Activated CD4-positive, alpha-beta T cell treated with anti-CD3 and anti-CD28 coated beads, Interleukin-2, Interleukin-4, amounts not matched to agents 100 ng/mL and 50 ng/mL, durations not matched to agents 16 hours and 8 hours (primary cell): Measurements from ENCODE around the gene KIAA2012.
A peak's percentile ranks its signal among the peaks of the same experiment; 100 is the strongest.

Experiments used
- DNase-seq: peaks from one replicate; pipeline ENCODE4 v3.0.0-alpha.2; 2020; ENCODE audit warnings: low spot score

The KIAA2012 gene

DNA sequence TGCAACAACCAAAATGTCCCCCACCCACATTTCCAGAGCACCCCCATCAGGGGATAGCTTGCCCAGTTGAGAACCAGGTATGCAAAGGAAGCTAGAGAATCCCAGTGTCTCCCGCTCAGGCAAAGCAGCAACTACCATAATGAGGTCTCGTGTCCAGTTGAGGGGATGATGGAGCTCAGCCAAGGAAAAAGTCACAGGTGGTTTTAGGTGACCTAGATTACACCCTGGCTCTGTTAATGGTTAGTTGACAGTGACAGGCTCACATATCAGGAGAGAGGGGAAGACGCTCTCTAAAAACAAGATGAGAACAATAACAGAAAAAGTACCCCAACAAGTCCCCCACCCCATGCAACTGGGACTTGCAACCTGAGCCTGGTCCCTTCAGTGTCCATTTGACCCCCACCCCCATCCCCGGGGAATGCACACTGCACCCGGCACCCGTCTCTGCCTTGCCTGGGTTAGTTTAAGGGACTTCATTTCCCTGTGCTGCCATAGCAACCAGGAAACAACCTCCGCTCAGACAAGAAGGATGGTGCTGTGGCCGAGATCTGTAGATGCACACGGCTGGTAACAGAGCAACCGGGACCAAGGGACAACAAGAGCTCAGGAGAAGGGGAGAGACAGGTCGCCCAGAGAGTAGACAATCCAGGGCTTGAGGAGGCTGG lies at the start of gene KIAA2012:
KIAA2012 (plus strand) TSS at position 519 of the 665 bp plus-strand sequence. CDS start 373 bp downstream, outside the sequence.
- DNase-seq, result no peak

- DNase-seq, result no peak
Observed at GRCh38 chr2:202023904-202024266, 49.2 kb upstream of the KIAA2012 start.

GRCh38 chr2:202024871-202025270 lies 48.2 kb upstream of the KIAA2012 start:
- DNase-seq, result no peak

DNA sequence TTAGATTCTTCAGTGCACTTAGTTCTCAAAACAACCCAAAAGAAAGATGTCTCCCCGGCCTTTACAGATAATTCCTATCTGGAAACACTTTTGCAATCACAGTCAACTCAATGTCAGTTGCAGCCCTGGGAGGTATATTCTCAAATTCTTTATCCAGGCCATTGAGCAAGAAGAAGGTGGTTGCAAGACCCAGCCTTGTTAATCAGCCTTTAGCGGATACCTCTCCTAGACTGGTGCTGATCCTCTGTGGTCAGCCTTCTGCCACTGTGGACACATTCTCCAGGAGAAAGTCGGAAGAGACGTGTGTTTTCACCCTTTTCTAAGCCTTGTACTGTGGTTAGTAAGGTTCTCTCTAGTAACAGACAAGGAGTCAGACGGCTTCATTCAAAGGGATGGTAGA lies 47.2 kb upstream of the KIAA2012 start:
- no peak for DNase-seq

DNA sequence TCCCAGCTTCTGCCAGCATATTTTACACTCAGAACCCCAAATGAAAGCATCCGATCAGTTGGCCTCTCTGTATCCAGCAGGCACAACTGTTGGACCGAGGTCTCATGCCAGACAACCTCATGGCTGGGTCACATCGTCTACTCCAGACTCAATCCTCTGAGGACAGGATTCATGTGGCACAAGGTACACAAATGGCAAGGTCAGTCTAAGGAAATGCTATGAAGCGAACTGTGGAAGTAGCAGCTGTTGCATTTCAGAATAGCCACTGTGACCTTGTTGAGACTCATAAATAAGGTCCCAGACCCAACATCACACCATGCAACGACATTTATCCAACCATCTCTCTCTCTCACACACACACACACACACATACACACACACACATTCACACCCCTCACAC lies 46.5 kb upstream of the KIAA2012 start:
- no peak for DNase-seq

DNA sequence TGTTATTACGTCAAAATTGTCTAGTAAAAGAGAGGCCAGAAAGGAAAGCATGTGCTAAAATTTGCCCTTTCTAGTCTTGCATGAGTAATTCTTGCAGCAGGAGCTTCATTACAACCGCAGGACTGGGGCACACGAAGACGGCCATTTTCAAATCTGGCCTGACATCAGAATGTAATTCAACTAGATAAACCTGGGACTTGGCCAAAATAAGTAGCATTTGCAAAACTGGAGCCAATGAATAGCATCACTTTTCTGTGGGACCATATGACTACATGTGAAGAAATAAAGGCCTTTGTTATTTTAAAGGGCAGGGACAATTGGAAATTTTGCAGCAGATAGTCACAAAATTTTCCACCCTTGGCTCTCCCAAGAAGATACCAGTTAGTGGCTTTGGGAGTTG lies 42.4 kb upstream of the KIAA2012 start:
- DNase-seq, result no peak

GRCh38 chr2:202031246-202031951 lies 41.7 kb upstream of the KIAA2012 start:
- no peak for DNase-seq

GRCh38 chr2:202032846-202033316 lies 40.2 kb upstream of the KIAA2012 start:
- DNase-seq, result peak; percentile 3

DNA sequence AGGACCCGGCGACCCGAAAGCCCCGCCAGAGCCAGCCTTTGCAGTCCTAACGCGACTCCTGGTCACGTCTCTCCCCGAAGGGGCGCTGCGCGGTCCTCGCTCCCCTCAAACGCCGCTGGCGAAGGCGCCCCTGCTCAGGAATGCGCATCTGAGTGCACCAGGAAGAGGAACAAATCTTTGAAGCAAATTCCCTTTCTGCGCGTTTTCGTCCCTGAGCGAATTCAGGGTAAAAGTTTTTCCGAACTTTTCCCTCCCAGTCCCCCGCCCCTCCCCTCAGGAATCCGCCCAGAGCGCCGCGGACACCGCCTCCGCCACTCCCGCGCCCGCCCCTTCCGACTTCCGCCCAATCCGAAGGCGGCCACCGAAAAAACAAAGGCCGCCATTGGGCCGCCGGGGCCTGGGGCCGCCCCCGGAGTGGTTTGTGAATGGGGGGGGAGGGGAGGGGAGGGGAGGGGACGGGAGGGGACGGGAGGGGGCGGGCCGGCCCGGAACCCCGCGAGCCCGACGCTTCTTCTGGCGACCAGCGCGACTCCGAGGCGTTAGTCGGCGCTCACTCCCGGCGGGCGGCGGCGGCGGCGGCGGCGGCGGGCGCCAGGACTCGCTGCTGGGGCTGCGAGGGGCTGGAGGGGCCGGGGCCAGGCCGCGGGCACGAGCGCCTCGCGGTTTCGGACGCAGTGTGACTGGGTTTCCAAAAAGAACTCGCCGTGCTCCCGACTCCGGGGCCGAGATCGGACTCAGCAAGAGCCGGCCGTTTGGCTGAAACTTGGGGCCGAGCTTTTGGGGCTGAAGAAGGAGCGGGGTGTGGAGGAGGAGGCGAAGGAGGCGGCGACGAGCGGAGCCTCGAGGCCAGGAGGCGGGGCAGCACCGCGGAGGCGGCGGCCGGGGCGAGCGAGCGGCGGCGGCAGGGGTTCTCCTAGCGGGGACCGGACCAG lies 39.5 kb upstream of the KIAA2012 start, which contains the start of gene FZD7:
FZD7 (plus strand) TSS at position 539 of the 932 bp plus-strand sequence. CDS start 793 bp downstream, outside the sequence.
- peak; percentile 88 for DNase-seq

GRCh38 chr2:202034249-202035088 lies 38.6 kb upstream of the KIAA2012 start:
- DNase-seq, result peak; percentile 6

GRCh38 chr2:202035089-202035940 lies 37.7 kb upstream of the KIAA2012 start:
- DNase-seq, result peak; percentile 22

DNA sequence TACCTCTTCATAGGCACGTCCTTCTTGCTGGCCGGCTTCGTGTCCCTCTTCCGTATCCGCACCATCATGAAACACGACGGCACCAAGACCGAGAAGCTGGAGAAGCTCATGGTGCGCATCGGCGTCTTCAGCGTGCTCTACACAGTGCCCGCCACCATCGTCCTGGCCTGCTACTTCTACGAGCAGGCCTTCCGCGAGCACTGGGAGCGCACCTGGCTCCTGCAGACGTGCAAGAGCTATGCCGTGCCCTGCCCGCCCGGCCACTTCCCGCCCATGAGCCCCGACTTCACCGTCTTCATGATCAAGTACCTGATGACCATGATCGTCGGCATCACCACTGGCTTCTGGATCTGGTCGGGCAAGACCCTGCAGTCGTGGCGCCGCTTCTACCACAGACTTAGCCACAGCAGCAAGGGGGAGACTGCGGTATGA lies 37.1 kb upstream of the KIAA2012 start:
- no peak for DNase-seq

GRCh38 chr2:202036601-202037037 lies 36.4 kb upstream of the KIAA2012 start:
- no peak for DNase-seq

GRCh38 chr2:202037086-202037485 lies 36.0 kb upstream of the KIAA2012 start:
- DNase-seq, result no peak

DNA sequence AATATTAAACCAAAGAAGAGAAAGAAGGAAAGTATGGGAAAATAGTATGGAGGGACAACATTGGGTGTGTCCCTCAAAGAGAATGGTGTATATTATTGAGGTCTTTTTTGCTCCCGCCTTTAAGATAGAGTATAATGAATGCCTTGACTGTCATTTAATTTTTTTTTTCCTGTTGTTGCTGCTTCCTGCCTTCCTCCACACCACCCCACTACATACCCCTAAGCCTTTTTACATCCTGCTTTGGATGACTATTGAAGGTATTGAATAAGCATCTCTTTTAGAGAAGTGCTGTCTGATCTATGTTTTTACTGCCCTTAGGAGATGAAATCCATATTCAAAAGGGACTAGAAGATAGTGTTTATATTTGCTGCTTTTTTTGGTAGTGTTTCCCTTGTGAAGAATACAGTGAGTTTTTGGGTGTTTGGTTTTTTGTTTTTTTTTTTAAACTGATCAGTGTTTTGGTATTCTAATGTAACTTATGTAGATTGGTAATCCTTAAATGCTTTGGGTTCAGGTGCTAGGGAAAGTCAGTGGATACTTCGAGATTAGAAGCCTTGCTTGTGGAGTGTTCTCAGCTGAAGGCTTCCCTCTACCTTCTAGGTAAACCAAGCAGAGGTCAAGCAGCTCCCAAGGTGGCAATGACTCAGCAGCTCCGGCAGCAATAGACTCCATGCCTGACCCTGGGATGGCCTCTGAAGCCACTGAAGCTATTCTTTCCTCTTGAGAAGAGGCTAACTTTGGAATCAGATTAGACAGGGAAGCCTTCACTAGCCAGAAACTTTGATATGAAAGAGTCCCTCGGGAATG lies 34.4 kb upstream of the KIAA2012 start:
- DNase-seq, result no peak

GRCh38 chr2:202039278-202040078 lies 33.6 kb upstream of the KIAA2012 start:
- DNase-seq, result no peak

DNA sequence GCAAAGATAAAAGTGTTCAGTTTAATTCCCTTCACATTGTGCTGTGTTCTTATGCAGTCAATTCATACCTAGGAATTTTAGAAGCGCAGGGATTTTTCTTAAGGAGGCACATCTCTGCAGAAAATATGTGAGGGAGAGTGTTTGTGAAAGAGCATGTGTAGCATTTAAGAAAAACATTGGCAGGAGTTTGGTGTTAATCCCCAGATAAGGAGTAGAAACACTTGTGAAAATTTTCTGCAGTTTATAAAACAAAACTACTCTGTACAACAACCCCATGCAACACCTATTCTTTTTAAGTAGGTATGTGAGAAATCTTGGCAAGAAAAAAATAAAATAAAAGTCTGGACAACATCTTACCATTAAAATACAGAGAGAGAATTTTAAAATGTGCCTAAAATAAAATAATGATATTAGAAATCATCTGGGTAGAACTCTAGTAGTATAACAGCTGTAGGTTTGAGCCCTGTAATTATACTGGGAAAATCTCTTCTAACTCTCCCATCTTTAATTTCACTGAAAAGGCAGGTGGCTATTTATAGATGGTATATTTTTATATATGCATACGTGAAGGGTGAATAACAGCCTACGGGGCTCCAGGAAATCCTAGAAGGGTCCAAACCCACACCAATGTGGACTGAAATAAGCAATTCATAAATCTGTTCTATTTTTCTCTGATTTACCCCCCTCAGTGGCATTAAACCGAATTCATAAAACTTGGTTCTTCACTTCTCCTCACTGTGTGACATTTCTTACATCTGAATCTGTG lies 32.8 kb upstream of the KIAA2012 start:
- DNase-seq, result no peak

DNA sequence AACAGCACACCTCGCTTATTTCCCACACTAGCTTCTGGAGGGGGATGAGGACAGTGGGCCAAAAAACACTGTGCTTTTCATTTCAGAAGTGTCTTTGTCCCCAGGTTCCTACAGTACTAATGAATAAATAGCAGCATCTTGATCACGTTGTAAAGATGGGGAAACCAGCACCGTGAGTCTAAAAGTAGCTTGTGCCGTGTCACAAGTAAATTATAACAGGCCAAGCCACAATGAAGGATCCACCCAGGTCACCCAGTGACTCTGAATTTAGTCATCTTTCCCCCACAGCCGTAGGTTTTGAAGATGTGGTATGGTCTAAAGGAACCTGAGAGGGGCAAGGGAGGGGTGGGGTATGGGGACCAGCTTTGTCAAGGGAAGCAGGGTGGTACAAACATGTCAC lies 30.6 kb upstream of the KIAA2012 start:
- DNase-seq, result no peak
